ENCODE results near the gene DLK1.

The DLK1 gene

DNA sequence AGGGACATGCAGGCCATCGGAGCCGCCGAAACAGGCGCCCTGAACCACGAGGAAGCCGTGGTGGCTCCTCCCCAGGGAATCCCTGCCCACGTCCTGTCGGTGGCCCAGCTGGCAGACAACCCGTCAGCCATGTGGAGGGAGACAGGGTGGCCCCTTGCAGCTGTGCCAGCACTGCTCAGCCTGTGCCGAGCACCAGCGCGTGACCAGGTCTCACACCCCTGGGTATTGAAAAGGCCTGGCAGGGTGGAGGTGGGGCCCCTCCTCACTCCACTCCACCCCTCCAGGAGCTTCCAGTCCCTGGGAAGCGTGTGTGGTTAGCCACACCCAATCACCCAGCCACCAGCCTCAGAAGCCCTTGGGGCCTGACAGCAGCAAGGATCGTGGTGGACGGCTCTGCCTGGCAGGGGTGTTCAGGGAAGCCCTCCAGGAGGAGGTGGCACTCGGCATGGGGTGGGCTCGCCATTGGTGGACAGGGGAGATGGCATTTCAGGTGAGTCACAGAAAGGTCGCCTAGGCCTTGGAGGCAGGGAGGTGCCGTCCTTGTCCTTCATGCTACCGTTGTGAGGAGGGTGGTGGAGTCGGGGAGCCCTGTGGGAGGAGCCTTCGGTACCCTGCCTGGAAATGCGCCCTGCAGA is 12.3 kb upstream of the DLK1 start:
- DNase-seq (ENCODE audit: low read depth), result no peak

DNA sequence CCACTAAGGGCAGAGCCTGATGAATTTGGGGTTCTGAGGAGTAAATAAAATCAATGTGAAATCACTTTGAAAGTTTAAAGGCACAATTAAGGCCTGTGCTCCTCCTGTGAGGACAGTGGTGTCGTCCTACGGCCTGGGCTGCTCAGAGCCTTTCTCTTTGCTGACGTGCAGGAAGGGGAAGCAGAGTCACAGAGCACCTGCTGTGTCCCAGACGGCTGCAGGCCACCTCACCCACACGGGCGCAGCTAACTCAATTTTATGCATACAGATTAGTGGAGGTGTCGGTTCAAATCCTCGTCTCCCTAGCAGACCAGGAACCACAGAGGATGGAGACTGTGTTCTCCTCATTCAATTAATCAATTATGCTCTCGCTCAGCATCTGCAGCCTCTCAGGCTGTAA is 11.4 kb upstream of the DLK1 start:
- no peak for DNase-seq (ENCODE audit: low read depth)

DNA sequence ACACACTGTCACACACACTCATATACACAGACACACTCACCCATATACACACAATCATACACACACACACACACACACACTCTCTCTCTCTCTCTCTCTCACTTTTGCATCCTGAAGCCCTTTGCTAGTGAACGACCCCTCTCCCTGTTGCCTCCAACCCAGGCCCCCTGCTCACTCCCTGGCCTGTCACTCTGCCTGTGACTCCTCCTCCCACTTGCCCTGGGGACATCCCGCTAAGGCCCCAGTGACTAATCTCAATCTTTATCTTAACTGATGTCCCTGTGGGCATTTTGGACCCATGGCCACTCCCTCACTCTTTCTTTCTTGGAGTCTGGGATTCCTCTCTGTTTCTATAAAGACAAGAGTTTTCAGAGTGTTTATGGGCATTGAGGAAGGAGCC is 10.9 kb upstream of the DLK1 start:
- DNase-seq (ENCODE audit: low read depth), result no peak

DNA sequence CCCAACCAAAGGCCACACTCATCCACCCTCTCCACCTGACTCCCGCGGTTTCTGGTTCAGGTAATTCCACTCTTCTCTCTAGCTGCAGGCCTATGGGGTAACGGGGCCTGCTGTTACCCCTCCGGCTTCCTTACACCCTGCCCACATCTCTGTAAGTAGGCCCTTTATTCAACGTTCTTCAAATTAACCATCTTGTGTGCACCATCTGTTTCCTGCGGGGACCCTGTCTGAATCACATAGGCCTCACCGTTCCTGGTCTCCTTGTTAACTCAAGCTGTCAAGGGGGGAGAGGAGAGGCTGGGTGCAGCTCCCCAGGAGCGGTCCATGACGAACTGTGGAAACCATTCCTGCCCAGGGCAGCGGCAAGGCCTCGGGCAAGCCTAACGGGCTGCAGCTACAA is 9.3 kb upstream of the DLK1 start:
- DNase-seq (ENCODE audit: low read depth), result no peak

DNA sequence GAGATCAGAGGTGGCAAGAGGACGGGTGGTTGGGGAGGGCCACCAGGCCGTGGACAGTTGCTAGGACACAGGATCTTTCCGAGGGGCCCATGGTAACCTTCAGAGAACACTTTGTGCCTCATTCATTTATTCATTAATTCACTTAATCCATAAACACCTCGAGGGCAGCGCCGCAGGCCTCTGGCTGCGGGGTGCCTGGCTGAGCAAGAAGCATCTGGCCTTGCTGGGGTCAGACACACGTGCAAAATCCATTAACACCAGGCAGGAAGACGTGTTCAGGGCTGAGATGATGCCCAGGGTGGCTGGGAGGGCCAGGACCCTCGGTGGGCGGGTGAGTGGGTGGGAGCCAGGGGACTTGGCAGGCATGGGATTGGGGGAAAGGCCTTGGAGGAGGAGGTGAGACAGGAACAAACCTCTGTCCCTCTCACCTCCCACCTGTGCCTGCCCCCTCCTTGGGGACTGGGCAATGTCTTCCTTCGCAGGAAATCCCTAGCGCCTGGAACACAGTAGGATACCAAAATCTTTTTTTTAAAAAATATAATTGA is 6.6 kb upstream of the DLK1 start:
- DNase-seq (ENCODE audit: low read depth), result no peak

DNA sequence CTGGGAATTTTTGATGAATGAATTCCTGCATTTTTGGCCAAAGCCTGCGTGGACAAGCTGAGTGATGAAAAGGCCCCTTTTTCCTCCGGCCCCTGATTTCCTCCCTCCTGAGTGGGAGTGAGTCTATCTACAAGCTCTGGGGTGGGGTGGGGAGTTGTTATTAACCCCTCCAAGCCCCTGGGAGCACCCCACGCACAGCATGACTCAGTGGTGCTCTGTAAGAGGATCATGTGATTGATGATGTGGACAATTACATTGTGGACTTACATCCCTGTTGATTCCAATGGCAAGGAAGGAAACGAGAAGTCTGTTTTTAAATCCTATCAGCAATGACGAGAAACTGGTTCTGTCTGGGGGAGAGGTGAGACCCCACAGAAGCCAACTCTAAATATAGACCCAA is 5.1 kb upstream of the DLK1 start:
- no peak for DNase-seq (ENCODE audit: low read depth)

DNA sequence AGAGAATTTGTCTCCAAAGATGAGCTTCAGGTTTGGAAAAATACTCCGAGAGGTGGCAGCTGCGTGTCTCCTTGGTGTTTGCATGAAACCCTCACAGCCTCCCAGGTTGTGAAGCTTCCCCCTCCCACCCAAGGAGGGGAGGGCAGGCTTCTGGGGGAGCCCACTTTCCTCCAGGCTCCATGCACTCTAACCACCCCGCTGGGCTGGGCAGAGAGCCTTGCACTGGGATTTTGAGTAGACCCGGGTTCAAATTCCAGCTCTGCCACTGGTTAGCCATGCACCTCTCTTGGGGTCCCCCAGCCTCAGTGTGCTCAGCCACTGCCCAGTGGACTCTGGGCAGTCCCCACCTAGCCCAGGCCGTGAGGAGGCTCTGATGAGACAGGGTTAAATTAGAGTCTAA is 4.3 kb upstream of the DLK1 start:
- DNase-seq (ENCODE audit: low read depth), result no peak

DNA sequence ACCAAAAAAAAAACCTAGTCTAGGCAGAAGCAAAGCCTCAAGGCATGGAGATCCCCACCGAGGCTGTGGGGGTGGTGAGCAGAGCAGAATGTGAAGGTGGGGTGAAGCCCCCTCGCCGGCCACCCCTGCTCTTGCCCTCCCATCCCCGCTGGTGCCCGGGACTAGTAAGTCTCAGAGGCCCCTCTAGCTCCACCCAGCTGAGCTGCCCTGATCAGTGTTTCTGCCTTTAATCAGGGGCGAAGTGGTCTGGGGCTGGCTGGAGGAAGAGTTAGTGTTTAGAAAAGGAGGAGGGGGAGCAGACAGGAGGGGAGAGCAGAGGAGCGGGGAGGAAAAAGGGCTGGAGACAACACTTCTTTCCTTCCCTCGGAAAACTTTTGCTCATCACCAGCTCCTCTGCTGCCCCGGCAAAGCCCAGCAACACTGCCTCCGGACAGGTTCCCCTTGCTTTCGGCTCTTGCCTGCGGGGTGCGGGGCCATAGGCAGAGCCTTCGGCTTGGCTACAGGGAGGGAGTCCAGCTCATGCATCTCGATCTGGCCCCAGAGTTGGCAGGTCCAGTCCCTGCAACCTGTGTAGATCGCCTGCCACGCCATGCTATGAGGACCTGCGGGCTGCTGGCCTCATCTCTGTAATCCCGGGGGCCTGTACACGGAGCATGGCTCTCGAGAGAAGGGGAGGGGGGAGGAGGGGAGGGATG is 3.4 kb upstream of the DLK1 start:
- DNase-seq (ENCODE audit: low read depth), result no peak

DNA sequence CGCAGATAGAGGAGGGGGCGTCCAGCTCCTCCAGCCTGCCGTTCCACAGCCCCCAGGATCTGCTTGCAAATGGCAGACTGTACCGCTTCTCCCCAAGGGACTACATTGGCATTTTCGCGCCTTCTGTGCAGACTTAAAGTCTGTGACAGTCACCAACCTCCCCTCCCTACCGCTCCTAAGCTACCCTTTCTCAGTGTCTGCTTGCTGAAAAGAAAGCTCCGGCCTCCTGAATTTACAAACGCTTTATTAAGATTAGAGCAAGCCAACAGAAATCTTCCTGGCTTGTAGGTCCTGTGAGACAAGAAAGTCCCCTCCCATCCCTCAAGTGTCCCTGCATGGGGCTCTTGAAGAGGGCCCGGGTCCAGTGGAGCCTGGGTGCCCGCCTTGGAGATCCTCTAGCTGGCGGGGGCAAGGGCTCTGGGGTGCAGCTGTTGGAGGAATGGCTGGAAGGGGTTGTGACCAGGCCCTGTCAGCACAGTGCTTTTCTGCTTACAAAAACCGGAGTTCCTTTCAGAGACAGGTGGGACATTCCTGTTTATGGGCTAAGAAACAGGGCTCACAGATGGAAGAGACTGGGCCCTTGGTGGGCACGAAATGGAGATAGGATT is 2.8 kb upstream of the DLK1 start:
- DNase-seq (ENCODE audit: low read depth), result no peak

DNA sequence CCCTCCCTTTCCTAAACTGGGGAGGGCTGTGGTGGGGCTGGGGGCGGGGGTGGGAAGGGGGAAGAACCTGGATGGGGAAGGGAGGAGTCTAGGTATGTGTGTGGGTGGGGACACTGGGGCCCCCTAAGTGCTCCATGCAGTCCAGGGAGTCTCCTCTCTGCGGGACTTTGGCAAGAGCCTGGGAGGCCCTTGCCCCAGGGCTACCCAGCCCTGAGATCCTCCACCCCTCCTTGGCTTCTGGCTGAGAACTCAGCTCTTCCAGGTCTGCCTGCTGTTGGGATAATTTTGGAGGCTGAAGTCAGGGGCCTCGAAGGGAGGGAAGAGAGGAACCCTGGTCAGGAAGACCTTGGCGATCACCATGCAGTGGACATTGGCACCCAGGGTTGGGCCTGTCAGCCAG is 2.2 kb upstream of the DLK1 start:
- DNase-seq (ENCODE audit: low read depth), result no peak

DNA sequence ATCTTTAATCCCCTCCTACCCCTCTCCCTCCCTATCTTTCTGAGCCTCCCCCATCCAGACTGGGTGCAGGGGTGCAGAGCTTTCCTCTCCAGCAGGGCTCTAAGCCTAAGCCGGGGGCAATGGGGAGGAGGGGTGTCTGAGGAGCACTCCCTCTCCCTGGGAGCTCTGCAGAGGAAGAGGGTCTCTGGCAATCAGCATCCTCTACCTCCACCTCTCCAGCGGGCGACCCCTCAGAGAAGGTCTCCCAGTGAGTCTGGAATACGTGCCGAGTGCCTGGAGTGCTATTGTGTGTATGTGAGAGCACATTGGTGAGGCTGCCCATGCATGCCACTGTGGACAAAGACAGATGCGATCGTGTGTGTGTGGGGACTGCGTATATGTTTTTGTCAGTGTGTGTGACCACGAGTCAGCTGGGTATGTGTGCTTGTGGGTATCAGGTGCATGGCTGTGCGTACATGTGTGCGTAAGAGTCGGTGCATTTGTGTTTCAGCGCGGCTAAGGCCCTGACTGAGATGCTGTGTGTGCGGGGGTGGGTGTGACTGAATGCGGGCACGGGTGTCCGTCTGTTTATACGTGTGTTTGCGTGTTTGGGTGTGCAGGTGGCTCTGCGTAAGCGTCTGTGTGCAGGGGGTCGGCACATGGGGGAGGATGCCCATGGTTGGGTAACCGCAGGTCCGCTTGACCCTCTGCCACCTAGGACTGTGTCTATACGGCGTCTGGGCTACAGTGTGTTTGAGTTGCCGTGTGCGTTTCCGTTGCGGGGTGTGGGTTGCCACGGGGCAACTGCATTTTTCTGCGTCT is 905 bp upstream of the DLK1 start:
- DNase-seq (ENCODE audit: low read depth), result no peak

DNA sequence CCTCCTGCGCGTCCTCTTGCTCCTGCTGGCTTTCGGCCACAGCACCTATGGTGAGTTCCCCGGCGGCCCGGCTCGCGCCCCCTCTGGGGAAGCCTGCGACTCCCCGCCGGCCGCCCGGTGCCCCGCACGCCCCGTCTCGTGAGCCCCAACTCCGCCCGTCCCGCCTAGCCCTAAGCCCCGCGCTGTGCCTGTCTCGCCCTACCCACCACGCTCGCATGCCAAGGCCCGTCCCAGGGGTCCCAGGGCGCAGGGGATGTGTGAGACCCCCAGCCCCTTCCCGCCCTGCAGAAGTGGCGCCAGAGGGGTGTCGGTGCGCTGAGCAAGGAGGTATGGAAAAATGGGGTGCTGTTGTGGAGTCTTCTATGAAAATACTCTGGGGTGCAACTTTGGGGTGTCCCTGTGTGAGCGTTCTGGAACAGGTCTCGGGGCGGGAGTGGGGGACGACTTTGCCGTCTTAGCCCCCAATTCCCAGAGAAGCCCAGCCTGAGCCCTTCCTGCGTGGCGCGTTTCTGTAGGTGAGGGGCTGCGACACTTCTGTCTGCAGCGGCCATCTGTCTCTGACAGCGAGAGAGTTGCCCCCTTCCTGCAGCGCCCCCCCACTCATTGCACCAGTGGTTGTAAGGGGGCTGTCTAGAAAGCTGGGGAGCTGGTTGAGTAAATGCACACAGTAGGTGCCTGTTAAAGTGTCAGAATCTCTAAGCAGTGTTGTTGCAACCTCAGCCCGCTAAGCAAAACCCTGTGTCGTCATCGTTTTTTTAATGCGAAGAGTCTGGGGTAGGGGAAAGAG is 587 bp downstream of the DLK1 start:
- no peak for DNase-seq (ENCODE audit: low read depth)

DNA sequence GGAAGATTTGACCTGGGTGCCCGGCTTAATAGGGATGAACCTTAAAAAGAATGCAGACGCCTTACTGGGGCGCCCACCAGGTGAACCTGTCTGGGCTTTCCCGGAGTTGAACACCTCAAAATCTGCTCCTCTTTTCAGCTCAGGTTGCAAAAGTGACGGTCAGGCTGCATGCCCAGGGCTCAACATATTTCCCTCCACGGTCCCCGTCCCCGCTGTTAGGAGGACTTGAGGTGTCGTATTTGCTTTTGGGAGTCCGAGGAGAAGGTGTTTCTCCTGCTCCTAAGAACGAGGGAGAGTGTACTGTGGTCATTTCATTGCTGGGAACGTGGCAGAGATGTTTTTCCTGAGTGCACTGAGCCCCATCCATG is 1.2 kb downstream of the DLK1 start:
- DNase-seq (ENCODE audit: low read depth), result no peak

DNA sequence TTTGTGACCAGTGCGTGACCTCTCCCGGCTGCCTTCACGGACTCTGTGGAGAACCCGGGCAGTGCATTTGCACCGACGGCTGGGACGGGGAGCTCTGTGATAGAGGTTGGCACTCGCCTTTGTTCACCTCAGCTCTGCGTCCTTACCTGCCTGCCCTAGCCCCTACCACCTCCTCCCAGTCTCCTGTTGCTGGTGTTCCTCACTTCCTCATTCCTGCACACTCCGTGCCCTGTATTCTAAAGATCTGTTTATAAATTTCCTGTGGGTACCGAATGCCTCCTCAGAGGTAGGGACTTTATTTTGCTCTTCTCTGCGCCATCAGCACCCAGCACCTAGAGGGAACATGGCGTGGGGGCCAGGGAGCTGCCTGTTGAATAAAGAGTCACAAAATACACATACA is 2.3 kb downstream of the DLK1 start:
- DNase-seq (ENCODE audit: low read depth), result no peak

DNA sequence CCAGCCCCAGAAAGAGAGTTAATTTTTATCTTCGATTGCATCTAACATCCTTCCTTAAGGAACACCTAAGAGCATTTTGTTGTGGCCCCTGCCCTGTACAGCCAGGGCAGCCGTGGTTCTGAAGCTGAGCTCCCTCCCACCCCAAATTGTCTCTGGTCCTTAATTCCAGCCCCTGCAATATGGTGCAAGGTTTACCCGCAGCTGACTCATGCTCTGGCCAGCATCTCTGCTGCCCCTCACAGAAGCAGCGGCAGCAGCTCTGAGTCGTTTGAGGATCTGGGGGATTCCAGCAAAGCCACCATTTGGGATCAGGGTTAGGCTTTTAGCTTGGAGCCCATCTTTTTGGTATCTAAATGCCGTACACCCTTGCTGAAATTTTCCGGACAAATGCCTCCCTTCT is 3.3 kb downstream of the DLK1 start:
- DNase-seq (ENCODE audit: low read depth), result no peak

DNA sequence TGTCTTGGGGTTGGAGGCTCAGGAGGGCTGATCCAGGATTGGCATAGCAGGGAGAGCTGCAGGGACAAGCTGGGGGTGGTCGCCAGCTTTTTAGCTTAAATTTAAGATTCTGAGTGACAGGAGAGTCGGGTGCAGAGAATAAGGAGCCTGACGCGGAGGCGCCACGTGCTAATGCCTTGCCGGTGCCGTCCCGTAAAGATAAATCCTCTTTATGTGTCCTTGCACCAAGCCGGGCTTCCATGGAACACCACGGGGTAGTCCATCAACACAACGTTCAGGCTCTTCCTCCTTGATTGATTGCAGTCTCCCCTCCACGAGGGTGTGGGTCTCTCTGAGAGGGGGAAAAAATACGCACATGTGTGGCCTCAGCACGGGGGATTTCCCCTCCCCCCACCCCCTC is 3.9 kb downstream of the DLK1 start:
- DNase-seq (ENCODE audit: low read depth), result no peak

DNA sequence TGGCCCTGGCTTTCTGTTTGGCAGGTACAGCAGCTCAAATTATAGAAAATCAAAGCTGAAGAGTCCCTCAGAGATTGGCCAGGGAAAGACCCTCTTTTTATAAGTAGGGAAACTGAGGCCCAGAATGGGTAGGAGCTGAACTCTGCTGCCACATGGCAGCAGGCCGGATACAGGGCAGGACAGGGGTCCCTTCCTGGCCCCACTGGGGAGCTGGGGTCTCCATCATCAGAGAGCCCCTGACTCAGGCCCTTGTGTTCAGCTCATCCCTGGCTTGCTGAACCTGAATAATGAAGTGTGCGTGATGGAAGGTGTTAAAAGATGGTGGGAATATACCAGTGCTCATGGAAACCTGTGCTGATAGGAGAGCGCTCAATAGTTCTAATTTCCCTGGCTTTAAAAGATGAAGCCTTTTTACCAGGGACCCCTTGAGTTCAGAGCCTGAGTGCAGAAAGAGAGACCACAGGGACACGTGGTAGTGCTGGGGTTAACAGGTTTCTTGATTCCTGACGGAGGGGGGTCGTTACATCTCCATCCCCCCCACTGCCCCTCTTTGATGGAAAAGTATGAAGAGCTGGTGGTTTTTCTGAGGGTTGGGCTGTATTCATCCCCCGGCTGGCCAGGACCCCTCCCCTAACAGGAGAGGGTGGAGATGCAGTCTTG is 4.4 kb downstream of the DLK1 start:
- no peak for DNase-seq (ENCODE audit: low read depth)

DNA sequence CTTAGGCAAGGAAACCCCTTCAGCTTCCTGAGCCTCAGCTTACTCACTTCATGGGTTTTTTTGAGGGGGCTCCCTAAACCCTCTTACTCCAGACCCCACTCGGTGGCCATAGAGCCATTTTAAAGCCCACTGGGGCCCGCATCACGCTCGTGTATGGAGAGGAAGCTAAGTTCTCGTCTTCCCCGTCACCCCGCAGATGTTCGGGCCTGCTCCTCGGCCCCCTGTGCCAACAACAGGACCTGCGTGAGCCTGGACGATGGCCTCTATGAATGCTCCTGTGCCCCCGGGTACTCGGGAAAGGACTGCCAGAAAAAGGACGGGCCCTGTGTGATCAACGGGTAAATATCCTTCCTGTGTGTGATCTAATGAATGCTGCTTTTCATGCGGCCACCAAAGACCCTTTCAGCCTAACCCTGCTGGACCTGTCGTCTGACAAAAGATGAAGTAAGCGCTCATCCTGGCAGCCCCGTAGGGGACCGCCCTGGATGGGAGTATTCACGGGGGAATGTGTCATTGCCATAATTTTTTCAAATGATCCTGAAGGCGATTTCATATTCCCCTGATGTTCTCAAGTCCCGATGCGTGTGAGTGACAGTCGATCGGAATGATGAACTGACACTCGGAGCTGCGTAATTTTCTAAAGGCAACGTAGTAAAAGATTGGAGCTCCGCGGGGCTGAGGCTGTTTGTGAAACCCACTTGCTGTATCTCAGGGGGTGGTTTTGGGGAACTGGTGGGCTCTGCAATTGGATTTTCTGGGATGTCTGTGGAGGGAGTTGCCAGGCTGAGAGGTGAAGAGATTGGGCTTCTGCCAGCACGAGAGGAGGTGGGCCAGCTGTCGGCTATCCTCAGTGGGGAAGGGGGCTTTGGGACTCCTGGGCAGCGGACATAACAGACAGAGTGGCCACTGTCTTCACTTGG is 5.4 kb downstream of the DLK1 start:
- no peak for DNase-seq (ENCODE audit: low read depth)

DNA sequence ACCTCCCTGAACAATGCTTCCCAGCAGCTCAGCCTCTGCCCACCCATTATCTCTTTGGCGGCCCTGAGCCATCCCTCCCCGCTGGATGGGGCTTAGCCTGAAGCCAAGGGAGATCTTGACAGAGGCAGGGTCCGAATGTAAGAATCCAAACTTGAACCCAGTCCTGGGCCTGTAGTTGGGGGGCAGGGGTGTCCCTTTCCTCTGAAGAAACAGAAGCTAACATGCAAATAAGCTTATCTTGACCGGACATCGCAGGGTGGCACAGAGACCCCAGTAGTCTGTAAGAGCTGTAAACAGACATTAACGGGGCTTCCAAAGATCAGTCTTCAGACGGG is 6.0 kb downstream of the DLK1 start:
- DNase-seq (ENCODE audit: low read depth), result no peak

DNA sequence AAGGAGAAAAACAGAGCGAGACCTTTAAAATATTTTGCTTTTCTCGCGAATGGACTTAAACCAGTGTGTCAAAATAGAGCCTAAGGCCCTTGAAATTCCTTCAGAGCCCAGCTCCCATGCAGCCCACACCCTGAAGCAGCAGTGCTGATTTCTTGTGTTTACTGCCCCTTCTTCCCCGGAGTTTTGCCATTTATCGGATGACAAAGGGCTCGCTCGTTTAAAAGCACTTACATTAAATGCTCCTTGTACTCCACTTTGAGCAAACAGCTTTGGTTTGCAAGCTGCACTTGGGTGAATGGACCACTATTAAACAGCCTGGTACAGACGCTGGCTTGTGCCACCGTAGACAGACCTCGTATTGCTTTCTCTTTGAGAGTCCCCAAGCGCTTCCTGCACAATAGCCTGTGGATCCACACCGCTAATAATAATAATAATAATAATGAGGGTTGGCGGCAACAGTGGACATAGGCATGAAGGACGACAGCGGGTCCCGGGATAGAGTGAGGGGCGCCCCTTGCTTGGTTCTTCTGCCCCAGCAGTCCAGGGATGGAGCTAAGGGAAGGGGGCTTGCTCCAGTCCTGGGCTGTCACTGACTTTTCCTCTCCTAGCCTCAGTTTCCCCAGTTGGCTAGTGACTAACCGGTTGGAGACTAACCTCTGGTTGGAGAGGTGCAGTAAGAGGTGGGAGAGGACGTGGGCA is 6.6 kb downstream of the DLK1 start:
- no peak for DNase-seq (ENCODE audit: low read depth)

Data from stimulated activated CD8-positive, alpha-beta memory T cell treated with anti-CD3 and anti-CD28 coated beads, Interleukin-15, amount 100 ng/mL, for 24 hours (primary cell).